ENCODE data around the gene PTGS2. TPM values are rescaled to one million over a fixed set of nuclear protein-coding genes. Genes with fewer than 3 reads are reported as not detected.

PTGS2 gene
- polyA plus RNA-seq, 3 donors, result 39.2 to 159 (median 113) TPM

- no peaks in the 10 kb centered on the region for H4K20me1 ChIP-seq (ENCODE audit: insufficient read depth, low read length)
- H3K4me3 Mint-ChIP-seq, result no peak overlapping the region
- DNase-seq, result no peak
- H3K36me3 ChIP-seq (replicated peaks in 1 of 2; ENCODE audit: control insufficient read depth in 1 of 2, insufficient read depth in 2 of 2, low read length in 2 of 2), result no peaks in the 10 kb centered on the region
- H3K9me3 ChIP-seq (replicated peaks in 1 of 2; ENCODE audit: control insufficient read depth in 1 of 2, insufficient read depth in 1 of 2, low read length in 2 of 2), result no peaks in the 10 kb centered on the region
- no peaks in the 10 kb centered on the region for H3K27me3 Mint-ChIP-seq (ENCODE audit: low read depth in 3 of 3)
- no peak overlapping the region for H3K4me3 ChIP-seq (replicated peaks in 1 of 3; ENCODE audit: low read depth in 2 of 3, low read length in 3 of 3)
- no peaks in the 10 kb centered on the region for H3K4me1 ChIP-seq (ENCODE audit: control insufficient read depth in 1 of 2, insufficient read depth in 2 of 2, low read length in 2 of 2)
- H3K27ac ChIP-seq (ENCODE audit: low read depth in 1 of 2, low read length in 2 of 2), result no peak overlapping the region
- no peaks in the 10 kb centered on the region for H3K27me3 ChIP-seq (ENCODE audit: control insufficient read depth in 2 of 2, insufficient read depth in 2 of 2, low read length in 2 of 2)
- intact Hi-C loops (cut with micrococcal nuclease), result no loop called here
- peaks cover 4% of the 10 kb centered on the region for H3K4me1 Mint-ChIP-seq
- H3K9me3 Mint-ChIP-seq, result peaks cover 0 to 4% (median 0%) of the 10 kb centered on the region in 7 donors
- no peak overlapping the region for H3K4me2 ChIP-seq (replicated peaks; ENCODE audit: extremely low read depth, low read length, poor library complexity, severe bottlenecking)
- H3K9ac ChIP-seq (ENCODE audit: insufficient read depth, low read length, poor library complexity, severe bottlenecking), result no peak overlapping the region
- WGBS (ENCODE audit: insufficient coverage), result no CpG with 5 or more reads among the region's 2 CpGs
- no peaks in the 10 kb centered on the region for H3K79me2 ChIP-seq (ENCODE audit: insufficient read depth, low read length)
- H3K27ac Mint-ChIP-seq, result no peak overlapping the region
- H2AFZ ChIP-seq (ENCODE audit: insufficient read depth, low read depth, low read length, poor library complexity, severe bottlenecking), result no peak overlapping the region
- no peak for TF ChIP-seq CTCF (IDR thresholded peaks at IDR 0.05)
- H3K36me3 Mint-ChIP-seq, result no peaks in the 10 kb centered on the region
Measured at GRCh38 chr1:186710696-186711095, 30.5 kb upstream of the PTGS2 start.

GRCh38 chr1:186708694-186709097, 28.5 kb upstream of the PTGS2 start:
- no peaks in the 10 kb centered on the region for H3K27me3 Mint-ChIP-seq (ENCODE audit: low read depth in 3 of 3)
- no peak overlapping the region for H3K4me3 Mint-ChIP-seq
- 100% methylated on average over 2 of the region's 2 CpGs for WGBS (ENCODE audit: insufficient coverage)
- Histone ChIP-seq H3K27ac (ENCODE audit: low read depth in 1 of 2, low read length in 2 of 2) (no peak overlapping the region), H3K4me2 (replicated peaks; ENCODE audit: extremely low read depth, low read length, poor library complexity, severe bottlenecking) (no peak overlapping the region), H3K9ac (ENCODE audit: insufficient read depth, low read length, poor library complexity, severe bottlenecking) (no peak overlapping the region), H3K4me3 (replicated peaks in 1 of 3; ENCODE audit: low read depth in 2 of 3, low read length in 3 of 3) (no peak overlapping the region), H2AFZ (ENCODE audit: insufficient read depth, low read depth, low read length, poor library complexity, severe bottlenecking) (no peak overlapping the region), H3K27me3 (ENCODE audit: control insufficient read depth in 2 of 2, insufficient read depth in 2 of 2, low read length in 2 of 2) (no peaks in the 10 kb centered on the region), H3K9me3 (replicated peaks in 1 of 2; ENCODE audit: control insufficient read depth in 1 of 2, insufficient read depth in 1 of 2, low read length in 2 of 2) (no peaks in the 10 kb centered on the region), H3K4me1 (ENCODE audit: control insufficient read depth in 1 of 2, insufficient read depth in 2 of 2, low read length in 2 of 2) (no peaks in the 10 kb centered on the region), H3K79me2 (ENCODE audit: insufficient read depth, low read length) (no peaks in the 10 kb centered on the region), H3K36me3 (replicated peaks in 1 of 2; ENCODE audit: control insufficient read depth in 1 of 2, insufficient read depth in 2 of 2, low read length in 2 of 2) (no peaks in the 10 kb centered on the region), H4K20me1 (ENCODE audit: insufficient read depth, low read length) (no peaks in the 10 kb centered on the region)
- intact Hi-C loops (cut with micrococcal nuclease), result no loop called here
- peak in 1 of 3 donors; percentile 42 for DNase-seq
- H3K36me3 Mint-ChIP-seq, result no peaks in the 10 kb centered on the region
- TF ChIP-seq CTCF (IDR thresholded peaks at IDR 0.05), result no peak
- peaks cover 0 to 4% (median 0%) of the 10 kb centered on the region in 7 donors for H3K9me3 Mint-ChIP-seq
- H3K4me1 Mint-ChIP-seq, result peaks cover 2% of the 10 kb centered on the region
- no peak overlapping the region for H3K27ac Mint-ChIP-seq

Data from CD14-positive monocyte (primary cell).